HG03039 (cell line): ENCODE measurements around the gene GAPDHS.

Experiments
- ATAC-seq: cut with Tn5 transposase; IDR thresholded peaks from one replicate; pipeline ENCODE4 v1.9.1; 2021; ENCODE audit warnings: mild to moderate bottlenecking, moderate library complexity; ENCODE audit not compliant: unreplicated experiment

Gene GAPDHS

DNA sequence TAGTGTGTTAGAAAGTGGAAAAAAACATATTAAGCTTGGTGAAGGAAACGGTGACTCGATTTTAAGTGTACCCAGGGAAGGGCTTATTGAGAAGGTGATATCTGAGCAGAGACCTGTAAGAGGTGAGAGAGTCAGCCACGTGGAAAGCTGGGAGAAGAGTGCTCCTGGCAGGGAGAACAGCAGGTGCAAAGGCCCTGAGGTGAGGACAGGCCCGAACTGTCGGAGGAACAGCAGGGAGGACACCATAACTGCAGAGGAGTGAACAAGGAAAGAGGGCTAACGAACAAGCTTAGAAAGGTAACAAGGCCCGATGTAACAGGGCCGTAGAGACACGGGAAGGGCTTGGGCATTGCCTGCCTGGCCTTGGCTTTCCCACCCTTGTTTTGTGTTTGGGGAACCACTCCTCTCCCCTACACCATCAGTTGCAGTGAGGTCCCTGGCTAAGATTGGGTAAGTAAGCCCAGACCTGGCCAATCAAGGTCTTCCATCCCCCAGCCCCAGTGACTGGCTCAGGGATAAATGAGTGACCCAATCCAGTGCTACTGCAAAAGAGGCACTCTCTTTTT is 22.9 kb downstream of the GAPDHS start:
- ATAC-seq = no peak

DNA sequence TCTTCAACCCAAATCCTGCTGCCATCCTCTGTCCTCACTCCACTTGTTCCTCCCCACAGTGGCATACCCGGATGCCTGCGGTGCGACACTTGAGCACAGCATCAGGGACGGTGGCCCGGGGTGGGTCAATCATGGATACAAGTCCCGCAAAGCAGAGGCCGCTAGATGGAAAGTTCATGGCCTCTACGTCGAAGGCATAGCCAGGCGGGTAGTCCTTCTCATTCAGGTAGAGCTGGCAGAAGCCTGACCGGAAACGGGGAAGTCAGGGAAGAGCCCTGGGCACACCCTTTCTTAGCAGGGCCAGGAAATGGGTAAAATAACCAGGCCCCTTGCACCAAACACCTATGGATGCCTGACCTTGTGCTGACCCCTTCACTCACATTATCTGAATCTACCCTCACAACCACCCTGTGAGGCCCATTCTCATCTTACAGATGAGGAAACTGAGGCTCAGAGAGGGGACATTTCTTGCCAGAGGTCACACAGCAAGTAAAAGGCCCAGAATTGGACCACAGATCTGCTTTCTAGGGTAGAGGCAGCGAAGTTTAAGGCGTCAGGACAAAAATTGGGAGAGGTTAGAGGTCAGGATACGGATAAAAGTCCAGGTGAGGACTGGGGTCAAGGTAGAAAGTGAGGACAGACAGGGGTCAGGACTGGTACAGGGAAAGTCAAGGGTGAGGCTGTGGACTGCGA is 23.7 kb downstream of the GAPDHS start:
- no peak for ATAC-seq

DNA sequence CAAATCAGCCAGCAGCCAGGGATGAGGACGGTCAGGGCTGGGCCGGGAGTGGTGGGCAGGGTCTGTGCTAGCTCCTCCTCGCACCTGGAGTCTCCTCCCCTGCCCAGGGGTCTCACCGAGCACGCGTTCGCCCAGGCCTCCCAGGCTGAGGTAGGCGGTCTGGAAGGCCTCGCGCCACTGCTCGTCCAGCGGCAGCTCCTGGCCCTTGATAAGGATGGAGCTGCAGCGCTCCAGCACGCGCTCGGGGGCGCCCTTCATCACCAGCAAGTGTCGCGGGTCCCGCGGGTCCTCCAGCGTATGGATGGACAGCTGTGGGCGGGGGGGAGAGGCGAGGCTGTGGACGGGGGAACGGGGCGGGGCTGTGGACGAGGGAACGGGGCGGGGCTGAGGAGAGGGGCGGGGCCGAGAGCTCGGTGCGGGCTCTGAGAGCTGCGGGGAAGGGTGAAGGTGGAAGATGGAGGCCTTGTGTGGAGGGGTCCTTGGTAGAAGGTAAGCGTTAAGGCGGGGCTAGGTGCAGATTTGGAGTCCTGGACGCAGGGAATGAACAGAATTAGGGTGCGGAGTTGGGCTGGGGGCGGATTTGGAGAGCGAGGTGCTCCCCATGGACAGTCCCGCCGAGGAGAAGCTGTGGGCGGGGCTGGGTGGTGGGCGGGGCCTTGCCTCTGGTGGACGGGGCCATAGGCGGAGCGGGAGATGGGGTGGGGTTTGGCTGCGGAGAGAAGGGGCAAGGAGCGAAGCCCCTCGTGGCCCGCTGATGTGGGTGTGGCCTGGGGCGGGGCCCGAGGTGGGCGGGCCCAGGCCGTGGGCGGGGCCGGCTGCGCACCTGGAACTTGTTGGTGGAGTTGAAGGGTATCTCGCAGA is 24.5 kb downstream of the GAPDHS start:
- no peak for ATAC-seq

DNA sequence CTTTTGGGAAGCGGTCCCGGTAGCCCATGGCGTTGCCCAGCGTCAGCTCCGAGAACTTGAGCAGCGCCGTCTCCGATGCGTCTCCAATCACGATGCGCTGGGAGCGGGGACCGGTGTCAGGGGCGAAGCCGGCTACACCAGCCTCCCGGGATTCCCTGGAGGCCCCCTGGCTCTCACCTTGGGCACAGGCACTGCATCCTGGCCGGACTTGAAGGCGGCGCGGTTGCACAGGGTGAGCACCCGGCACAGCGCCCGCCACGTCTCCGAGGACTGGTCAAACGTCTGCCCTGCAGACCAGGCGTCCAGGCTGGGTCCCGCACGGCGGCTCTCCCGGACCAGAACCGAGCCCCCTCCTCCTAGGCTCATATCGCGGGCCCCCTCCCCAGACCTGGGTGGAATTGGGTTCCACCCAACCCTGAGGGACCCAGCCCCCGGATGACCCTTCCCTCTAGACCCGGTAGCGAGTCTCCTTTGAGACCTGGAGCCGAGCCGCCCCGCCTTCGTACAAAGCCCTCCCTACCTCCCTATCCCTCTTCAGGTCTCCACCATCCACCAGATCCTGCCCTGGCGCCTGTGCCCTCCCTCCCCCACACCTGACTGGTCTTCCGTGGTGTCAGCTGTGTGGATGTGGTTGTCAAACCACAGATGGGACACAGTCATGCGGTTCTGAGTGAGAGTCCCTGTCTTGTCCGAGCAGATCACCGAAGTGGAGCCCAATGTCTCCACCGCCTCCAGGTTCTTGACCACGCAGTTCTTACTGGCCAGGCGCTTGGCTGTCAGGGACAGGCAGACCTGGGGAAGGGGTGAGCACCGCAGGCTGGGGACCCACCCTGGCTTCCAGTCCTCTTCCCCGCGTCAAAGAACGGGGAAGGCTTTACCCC is 25.4 kb downstream of the GAPDHS start:
- no peak for ATAC-seq

DNA sequence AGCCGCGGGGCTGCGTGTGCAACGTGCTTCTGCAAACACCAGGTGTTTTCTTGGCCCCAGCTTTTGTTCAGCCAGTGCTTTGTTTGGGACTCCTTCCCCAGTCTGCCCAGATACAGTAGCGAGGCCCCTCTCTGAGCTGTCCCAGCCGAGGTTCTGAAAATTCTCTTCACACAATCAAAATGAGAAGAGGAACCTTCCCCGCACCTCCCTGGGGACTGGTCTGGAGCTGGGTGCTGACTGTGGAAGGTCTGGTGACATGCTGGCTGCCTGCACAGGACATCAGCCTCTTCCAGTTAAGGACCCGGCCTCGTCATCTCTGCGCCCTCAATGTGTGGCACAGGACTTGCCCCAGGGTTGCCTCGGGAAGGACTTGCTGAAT is 26.0 kb downstream of the GAPDHS start:
- no peak for ATAC-seq

DNA sequence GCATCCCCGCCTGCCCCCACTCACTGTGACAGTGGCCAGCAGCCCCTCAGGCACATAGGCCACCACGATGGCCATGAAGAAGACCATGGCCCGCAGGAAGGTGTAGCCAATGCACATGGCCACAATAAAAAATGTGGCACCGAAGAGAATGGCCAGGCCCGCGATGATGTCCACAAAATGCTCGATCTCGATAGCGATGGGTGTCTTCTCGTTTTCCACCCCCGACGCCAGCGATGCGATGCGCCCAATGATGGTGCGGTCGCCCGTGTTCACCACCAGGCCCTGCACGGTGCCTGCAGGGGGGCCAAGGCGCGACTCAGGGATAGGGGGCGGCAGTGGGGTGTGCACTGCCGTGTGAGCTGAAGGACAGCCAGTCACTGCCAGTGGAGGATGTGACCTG is 26.5 kb downstream of the GAPDHS start:
- no peak for ATAC-seq

DNA sequence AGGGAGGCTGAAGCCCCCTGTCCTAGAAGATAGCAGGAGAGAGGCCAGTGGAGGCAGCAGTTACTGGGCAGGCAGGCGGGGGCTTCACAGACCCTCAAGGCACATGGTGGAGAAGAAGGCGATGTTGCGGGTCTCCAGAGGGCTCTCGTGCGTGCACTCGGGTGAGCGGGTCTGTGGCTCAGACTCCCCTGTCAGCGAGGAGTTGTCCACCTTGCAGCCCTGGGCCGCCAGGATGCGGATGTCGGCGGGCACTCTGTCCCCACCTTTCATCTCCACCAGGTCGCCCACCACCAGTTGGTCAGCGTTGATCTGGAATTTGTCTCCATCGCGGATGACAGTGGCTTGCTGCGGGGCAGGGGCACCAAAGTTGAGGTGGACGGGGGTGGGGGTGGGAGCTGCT is 27.0 kb downstream of the GAPDHS start:
- ATAC-seq = no peak

DNA sequence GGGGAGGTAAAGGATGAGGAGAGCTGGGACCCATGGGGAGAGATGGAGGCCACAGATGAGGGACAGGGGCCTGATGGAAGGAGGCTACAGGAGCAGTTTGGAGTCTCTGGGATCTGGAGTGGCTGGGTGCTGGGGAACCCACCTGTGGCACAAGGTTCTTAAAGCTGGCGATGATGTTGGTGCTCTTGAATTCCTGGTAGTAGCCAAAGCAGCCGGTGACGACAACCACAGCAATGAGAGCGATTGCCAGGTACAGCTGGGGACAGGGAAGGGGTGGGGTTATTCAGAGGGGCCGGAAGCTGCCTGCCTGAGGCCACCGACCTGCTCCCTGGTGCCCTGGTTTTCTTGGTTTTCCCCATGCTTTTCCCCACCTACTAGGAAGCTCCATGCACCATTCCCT is 27.4 kb downstream of the GAPDHS start:
- no peak for ATAC-seq

DNA sequence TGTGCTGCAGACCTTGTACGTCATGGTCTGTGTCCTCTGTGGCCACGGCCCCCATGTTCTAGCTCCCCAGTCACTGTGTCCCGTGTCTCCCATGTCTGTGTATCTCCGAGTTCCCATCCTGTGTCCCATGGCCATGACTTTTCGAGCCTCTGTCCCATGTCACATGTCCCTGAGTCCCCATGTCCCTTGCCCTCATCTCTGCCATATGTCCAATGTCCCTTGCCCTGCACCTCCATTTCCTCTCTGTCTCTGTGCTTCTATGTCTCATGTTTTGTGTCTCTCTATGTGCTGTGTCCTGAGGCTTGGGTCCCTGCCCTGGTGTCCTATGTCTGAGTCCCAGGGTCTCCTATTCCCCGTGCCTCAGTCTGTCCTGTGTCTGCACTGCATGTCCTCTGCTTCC is 28.2 kb downstream of the GAPDHS start:
- no peak for ATAC-seq

DNA sequence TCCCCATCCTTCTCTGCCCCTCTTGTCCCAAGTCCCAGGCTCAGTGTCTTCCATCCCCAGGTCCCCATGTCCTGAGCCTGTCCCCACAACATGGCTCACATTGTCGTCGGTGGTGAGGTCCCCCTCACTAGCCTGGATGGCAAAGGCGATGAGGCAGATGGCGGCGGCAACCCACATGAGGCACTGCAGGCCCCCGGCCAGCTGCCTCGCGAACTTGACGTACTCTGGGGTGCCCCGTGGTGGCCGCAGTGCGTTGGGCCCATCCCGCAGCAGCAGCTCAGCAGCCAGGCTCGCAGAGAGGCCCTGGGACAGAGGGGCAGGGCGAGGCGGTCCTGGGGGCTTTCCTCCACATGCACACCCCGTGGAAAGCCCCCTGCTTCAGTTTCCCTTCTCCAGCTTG is 29.1 kb downstream of the GAPDHS start:
- no peak for ATAC-seq

DNA sequence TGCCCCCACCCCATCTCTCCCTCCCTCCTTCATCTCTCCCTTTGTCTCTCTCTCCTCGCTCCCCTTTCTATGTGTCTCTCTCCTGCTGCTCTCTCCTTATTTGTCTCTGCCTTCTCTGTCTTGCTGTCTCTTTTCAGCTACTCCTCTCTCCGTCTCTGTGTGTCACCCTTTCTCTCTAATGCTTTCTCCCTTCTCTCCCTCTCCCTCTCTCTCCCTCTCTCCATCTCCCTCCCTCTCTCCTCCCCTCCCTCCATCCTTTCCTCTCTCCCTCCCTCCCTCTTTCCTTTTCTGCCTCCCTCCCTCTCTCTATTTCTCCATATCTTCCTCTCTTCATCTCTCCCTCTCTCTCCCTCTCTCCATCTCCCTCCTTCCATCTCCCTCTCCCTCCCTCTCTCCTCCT is 29.5 kb downstream of the GAPDHS start:
- ATAC-seq = no peak

DNA sequence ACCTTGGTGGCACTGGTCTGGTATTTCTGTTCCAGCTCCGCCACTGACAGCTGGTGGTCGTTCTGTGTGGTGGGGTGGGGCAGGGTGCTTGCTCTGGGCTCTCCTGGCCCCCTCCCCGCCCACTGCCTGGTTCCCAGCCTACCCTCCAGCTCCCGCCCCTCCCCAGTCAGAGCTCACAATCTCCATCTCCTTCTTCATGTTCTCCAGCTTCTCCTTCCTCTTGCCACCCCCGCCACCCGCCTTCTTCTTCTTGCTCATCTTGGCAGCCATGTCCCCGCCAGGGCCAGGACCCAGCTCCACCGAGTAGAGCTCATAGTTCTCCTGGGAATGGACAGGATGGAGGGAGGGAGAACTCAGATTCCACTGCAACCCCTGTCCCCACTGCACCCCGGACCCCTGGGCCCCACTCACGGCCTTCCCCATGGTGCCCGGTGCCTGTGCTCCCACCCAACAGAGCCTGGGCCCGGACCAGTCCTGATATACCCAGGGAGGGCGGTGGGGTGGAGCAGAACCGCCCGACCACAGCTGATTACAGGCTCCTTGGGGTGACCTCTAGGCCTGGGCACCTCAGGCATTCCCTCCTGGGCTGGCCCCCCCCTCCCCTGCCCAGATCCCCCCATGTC is 30.1 kb downstream of the GAPDHS start, which contains the start of gene ATP4A:
Gene ATP4A, minus strand, starts transcription at position 452 of the 623 bp plus-strand sequence. Its CDS starts 29 bp downstream, at position 423.
- ATAC-seq = no peak

DNA sequence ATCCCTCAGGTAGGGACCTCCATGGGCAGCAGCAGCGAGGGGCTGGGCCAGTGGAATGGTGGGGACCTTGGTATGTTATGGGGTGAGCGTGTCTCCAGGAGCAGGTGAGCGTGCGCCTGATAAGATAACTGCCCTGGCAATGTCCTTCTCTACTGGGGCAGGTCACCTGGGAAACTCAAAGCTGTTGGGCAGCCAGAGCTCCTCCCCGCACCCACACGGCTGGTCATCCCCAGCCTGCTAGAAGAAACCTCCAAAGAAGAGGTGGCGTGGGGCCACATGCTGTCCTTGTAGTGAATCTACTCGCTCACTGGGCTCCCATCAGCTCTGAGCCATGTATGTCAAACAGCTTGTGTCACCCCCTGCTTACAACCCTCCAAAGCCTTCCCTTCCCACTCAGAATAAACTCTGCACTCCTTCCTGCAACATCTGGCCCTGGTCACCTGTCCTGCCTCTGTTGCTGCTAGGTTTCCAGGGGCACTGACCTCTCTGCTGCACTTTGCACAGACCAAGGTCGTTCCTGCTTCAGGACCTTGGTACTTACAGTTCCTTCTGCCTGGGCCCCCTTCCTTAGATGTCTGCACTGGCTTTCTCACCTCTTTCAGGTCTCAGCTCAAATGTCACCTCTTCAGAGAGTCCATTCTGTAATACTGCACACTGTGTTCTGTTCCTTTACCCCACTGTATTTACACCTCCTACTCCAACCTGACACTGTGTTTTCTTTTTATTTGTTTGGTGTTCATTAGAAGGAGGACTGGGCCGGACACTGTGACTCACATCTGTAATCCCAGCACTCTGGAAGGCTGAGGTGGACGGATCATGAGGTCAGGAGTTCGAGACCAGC is 32.0 kb downstream of the GAPDHS start:
- no peak for ATAC-seq

DNA sequence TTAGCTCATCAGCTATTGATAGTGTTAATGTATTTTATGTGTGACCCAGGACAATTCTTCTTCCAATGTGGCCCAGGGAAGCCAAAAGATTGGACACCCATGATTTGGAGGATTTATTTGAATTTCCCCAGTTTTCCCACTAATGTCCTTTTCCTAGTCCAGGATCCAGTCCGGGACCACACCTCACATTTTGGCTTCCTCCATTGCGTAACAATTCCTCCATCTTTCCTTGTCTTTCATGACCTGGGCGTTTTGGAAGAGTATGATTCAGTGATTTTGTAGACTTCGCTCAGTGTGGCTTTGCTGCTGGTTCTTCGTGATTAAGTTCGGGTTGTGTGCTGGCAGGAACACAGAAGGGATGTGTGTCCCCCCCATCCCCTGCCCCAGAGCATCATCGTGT is 33.5 kb downstream of the GAPDHS start:
- no peak for ATAC-seq

DNA sequence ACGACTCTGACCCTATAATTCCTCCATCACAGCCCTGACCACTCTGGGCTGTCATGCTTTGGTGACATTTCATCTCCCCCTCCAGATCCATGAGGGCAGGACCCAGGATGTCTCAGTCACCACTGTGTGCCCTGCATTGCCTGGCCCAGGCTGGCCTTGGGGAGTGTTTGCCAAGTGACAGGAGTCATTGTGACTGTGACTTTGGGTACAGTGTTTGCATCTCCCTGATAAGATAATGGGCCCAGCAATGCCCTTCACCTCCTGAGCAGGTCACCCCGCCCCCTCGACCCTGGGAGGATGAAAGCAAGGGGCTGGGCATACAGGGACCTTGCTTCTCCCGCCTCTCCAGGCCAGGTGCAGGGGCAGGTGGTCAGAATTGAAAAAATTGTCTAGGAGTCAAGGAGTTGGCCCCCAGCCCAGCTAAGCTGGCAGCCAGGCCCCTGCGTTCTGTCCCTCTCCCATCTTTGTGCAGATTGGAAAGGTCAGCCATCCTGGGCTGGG is 36.1 kb downstream of the GAPDHS start:
- ATAC-seq = no peak

DNA sequence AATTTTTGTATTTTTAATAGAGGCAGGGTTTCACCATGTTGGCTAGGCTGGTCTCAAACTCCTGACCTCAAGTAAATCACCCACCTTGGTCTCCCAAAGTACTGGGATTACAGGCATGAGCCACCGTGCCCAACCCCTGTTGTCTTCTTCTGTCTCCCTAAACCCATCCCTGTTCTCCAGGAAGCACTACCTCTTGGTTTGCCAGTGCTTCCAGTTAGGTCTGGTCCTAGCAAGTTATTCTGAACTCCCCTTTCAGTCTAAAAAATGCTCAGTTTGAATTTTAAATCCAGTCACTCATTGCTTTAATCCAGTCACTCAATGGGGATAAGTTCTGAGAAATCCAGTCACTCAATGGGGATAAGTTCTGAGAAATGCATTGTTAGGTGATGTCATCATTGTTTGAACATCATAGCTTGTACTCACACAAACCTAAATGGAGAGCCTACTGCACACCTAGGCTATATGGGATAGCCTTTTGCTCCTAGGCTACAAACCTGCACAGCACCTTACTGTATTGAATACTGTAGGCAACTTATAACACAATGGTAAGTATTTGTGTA is 38.2 kb downstream of the GAPDHS start:
- no peak for ATAC-seq

DNA sequence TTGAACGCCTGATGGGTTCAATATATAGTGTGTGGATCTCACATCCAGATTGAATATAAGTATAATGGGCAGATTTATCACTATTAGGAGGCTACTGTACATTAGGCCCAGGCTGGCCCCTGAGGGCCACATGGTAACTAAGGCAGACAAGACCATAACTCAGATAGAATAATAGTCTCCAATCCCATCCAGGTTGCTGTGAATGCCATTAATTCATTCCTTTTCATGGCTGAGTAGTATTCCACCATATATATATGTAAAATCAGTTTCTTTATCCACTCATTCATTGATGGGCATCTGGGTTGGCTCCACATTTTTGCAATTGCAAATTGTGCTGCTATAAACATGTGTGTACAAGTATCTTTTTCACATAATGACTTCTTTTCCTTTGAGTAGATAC is 44.7 kb downstream of the GAPDHS start:
- no peak for ATAC-seq

DNA sequence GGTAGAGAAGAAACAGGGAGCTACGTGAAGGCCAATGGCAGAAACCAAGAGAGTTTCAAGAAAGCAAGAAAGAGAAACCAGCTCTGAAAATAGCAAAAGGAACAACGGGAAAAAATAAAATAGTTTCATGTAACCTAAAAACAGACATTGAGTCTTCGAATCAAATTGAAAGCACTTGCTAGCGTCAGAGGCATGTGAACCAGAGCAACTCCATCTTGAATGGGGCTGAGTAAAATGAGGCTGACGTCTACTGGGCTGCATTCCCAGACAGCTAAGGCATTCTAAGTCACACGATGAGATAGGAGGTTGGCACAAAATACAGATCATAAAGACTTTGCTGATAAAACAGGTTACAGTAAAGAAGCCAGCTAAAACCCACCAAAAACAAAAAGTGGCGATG is 45.5 kb downstream of the GAPDHS start:
- no peak for ATAC-seq

DNA sequence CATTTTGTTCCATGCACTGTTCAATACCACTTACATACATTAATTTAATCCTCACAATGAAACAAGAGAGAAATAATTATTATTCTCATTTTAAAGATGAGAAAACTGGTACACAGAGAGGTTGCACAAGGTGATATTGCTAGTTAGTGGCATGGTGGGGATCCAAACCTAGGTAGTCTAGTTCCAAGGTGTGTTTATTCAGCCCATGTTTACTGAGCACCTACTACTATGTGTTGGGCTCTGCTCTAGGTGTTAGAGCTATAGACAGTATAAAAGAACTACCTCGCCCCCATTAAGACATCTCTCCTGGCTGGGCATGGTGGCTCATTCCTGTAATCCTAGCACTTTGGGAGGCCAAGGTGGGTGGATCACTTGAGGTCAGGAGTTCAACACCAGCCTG is 49.5 kb downstream of the GAPDHS start:
- ATAC-seq = no peak
